GM21576 (cell line): Measurements from ENCODE around the gene STAP1.
"Not testable (repeated sequence)": the region's sequence is repeated elsewhere in the genome, so short reads cannot be mapped to it uniquely, and the experiment has no call there.

ENCODE experiments used
- ATAC-seq: cut with Tn5 transposase; IDR thresholded peaks from one replicate; pipeline ENCODE4 v1.9.1; 2021; ENCODE audit warnings: mild to moderate bottlenecking, moderate library complexity; ENCODE audit not compliant: unreplicated experiment

Gene STAP1

GRCh38 chr4:67558493-67558892 is at the start of gene STAP1:
TSS of gene STAP1 (plus strand) at chr4:67558727. CDS start at chr4:67558810, 83 bp downstream.
- peak; percentile 73 for ATAC-seq

DNA sequence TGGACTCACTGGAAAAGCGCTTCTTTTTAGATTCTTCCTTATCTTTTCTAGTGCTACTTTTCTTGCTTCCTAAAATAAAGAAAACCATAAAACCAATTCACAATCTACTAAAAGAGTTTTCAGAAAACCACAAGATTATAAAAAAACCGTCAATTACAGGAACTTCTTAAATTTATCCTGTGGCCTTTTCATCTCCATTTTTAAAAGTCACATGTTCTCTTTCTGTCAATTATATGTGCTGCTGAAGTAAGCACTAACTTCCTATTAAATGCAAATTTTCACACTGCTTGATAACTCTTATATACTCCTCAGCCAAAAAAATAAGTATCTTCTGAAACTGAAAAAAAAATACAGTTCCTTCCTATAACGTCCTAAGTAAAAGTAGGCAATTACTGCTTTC is 46.0 kb upstream of the STAP1 start:
- no peak for ATAC-seq

GRCh38 chr4:67520141-67520540 is 38.4 kb upstream of the STAP1 start:
- ATAC-seq = no peak

GRCh38 chr4:67521506-67521905 is 37.0 kb upstream of the STAP1 start:
- no peak for ATAC-seq

GRCh38 chr4:67522230-67522629 is 36.3 kb upstream of the STAP1 start:
- no peak for ATAC-seq

- no peak for ATAC-seq
Observed at GRCh38 chr4:67522851-67523671, 35.5 kb upstream of the STAP1 start.

GRCh38 chr4:67524140-67524539 is 34.4 kb upstream of the STAP1 start:
- not testable (repeated sequence) for ATAC-seq

- no peak for ATAC-seq
Observed at GRCh38 chr4:67531379-67531962, 27.1 kb upstream of the STAP1 start.

- not testable (repeated sequence) for ATAC-seq
Observed at GRCh38 chr4:67532397-67532796, 26.1 kb upstream of the STAP1 start.

DNA sequence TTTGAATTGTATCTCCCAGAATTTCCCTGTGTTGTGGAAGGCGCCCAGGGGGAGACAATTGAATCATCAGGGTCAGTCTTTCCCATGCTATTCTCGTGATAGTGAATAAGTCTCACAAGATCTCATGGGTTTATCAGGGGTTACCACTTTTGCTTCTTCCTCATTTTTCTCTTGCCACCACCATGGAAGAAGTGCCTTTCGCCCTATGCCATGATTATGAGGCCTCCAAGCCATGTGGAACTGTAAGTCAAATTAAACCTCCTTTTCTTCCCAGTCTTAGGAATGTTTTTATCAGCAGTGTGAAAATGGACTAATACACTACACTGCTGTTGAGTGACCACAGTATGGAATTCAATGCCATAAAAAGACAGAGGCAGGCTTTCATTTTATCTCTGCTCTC is 25.4 kb upstream of the STAP1 start:
- ATAC-seq = no peak

GRCh38 chr4:67535280-67535840 is 23.2 kb upstream of the STAP1 start:
- no peak for ATAC-seq

GRCh38 chr4:67539830-67540229 is 18.7 kb upstream of the STAP1 start:
- ATAC-seq = no peak

DNA sequence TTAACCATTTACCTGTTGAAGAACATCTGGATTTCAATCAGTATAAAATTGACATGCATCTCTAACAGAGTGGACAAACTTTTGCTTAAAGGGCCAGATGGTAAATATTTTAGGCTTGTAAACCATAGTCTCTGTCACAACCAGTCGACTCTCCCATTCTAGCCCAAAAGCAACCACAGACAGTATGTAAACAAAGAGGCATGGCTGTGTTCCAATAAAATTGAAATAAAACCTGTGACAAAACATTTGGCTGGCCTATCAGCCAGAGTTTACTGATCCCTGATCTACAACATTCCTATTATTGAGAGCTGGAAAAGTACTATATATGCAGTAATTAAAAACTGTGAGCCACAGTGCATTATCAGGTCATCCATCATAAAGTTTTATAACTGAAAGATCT is 16.5 kb upstream of the STAP1 start:
- no peak for ATAC-seq

DNA sequence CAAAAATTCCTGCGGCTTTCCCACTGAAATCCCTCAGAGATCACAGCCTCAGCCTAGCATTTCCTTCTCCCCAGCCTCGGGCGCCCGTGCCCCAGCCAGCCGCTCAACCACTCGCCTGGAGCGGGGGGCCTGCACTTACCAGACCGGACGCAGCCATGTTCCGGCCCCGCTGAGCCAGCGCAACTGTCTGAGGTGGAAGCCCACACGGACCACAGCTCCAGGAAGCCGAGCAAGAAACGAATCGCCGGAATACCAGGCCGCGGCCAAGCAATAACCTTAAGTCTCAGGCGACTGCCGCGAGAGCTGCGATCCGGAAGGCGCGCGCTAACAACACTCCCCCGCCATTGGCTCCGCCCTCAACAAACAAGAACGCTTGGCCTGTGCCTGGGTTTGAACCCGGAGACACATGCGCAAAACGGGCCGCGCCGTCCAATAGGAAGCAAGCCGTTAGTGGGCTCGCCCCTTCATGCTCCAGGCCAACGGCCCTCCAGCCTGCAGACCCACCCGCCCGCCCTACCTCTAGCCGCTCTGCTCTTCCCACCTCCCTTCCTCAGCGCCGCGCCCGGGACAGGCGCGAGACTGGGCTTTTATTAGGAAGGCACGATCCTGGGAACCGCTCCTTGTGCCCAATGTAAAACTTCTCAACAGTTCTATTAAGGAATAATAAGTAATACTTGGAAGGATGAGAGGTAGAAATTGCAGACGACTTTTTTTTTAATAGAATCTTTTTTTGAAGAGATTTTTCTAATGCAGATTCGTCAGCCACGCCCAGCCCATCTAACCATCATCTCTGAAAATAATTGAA is 13.1 kb upstream of the STAP1 start, which contains the start of gene CENPC:
TSS of gene CENPC (minus strand) at position 305 of the 805 bp plus-strand sequence. CDS start at position 157, 148 bp downstream.
- peak; percentile 95 for ATAC-seq

- ATAC-seq = no peak
Observed at GRCh38 chr4:67546004-67546356, 12.5 kb upstream of the STAP1 start.

- no peak for ATAC-seq
Observed at GRCh38 chr4:67546971-67547370, 11.6 kb upstream of the STAP1 start.

GRCh38 chr4:67549123-67549522 is 9.4 kb upstream of the STAP1 start:
- peak; percentile 27 for ATAC-seq

DNA sequence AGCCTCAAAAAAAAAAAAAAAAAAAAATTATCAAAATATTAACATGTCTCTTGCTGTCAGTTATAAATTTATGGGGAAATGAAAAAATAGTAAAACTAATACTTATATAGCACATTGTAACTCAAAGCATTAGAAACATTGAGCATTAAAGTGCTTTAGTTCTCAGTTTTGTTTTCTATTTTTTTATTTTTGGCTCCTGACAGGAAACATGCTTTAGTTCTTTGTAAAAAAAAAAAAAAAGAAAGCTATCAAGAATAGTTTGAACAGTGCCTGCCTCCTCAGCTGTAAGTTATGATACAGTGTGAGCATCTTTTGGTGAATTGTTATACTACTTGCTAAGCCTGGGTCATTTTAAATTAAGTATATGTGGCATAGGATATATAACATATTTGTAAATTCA is 8.1 kb upstream of the STAP1 start:
- peak; percentile 44 for ATAC-seq

GRCh38 chr4:67550857-67551256 is 7.7 kb upstream of the STAP1 start:
- ATAC-seq = peak; percentile 33

- ATAC-seq = not testable (repeated sequence)
Observed at GRCh38 chr4:67552146-67552792, 6.3 kb upstream of the STAP1 start.

GRCh38 chr4:67554096-67554495 is 4.4 kb upstream of the STAP1 start:
- no peak for ATAC-seq
